ENCODE results near the gene FCMR.

GRCh38 chr1:206878456-206878855 is 43.3 kb downstream of the FCMR start:
- no peak for TF ChIP-seq CTCF (IDR thresholded peaks at IDR 0.05)
- no peak for TF ChIP-seq POLR2A (IDR thresholded peaks at IDR 0.05)

Measured in tibial nerve (tissue), 3 donors.